ENCODE measurements around the gene EMSY.

DNA sequence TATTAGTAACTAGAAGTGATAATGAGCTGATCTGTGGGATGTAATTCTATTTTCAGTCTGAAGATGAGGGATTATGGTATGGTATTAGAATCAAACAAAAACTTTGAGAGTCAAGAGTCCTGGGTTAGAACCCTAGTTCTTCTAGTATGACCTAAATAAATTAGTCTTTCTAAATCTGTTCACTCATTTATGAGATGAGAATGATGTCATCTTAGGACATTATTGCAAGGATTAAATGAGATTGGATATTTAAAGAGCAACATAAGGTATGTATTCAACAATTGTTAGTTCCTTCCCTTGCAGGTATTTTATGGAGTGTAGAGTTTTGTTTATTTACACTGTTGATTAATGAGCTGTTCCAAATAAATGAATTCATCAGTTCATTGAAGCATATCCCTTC is 21.8 kb downstream of the EMSY start:
- TF ChIP-seq, protein P1, sequence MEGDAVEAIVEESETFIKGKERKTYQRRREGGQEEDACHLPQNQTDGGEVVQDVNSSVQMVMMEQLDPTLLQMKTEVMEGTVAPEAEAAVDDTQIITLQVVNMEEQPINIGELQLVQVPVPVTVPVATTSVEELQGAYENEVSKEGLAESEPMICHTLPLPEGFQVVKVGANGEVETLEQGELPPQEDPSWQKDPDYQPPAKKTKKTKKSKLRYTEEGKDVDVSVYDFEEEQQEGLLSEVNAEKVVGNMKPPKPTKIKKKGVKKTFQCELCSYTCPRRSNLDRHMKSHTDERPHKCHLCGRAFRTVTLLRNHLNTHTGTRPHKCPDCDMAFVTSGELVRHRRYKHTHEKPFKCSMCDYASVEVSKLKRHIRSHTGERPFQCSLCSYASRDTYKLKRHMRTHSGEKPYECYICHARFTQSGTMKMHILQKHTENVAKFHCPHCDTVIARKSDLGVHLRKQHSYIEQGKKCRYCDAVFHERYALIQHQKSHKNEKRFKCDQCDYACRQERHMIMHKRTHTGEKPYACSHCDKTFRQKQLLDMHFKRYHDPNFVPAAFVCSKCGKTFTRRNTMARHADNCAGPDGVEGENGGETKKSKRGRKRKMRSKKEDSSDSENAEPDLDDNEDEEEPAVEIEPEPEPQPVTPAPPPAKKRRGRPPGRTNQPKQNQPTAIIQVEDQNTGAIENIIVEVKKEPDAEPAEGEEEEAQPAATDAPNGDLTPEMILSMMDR (IDR thresholded peaks at IDR 0.05 in 4 of 5, conservative IDR thresholded peaks at IDR 0.05 in 1 of 5), result no peak
- no peak for TF ChIP-seq POLR2A (IDR thresholded peaks at IDR 0.05)

All from gastrocnemius medialis (tissue), 4 donors.